VCaP (cell line): Measurements from ENCODE around the gene ANG.
A peak's percentile ranks its signal among the peaks of the same experiment; 100 is the strongest.

Experiments
- H3K27ac ChIP-seq: fragments of 450-650 bp; 2 replicates; pipeline ENCODE4 v1.5.1; 2017
- CTCF ChIP-seq: fragments of 450-650 bp; conservative IDR thresholded peaks from 2 replicates; pipeline ENCODE4 v1.5.1; 2017; ENCODE audit warnings: mild to moderate bottlenecking, moderate library complexity

ANG gene

GRCh38 chr14:20683891-20684661, 4.5 kb upstream of the ANG start, which contains the start of gene RNASE4:
RNASE4 (plus strand) TSS chr14:20684560; CDS start chr14:20699372, 14,812 bp downstream.
- TF ChIP-seq CTCF: no peak
- peak within 1 kb of the TSS; percentile 96 for H3K27ac ChIP-seq

- H3K27ac ChIP-seq: peak overlapping the region; percentile 96
- TF ChIP-seq CTCF: no peak
Observed at GRCh38 chr14:20684662-20685456, 3.7 kb upstream of the ANG start.

GRCh38 chr14:20686386-20687143, 2.0 kb upstream of the ANG start:
- TF ChIP-seq CTCF: no peak
- peak overlapping the region; percentile 96 for H3K27ac ChIP-seq

GRCh38 chr14:20687362-20688166, 1.0 kb upstream of the ANG start:
- H3K27ac ChIP-seq: peak overlapping the region; percentile 96
- no peak for TF ChIP-seq CTCF

- peak; percentile 91 for TF ChIP-seq CTCF
- peak overlapping the region; percentile 49 for H3K27ac ChIP-seq
Observed at GRCh38 chr14:20690848-20691640, 2.5 kb downstream of the ANG start.

- no peak for TF ChIP-seq CTCF
- no peak overlapping the region for H3K27ac ChIP-seq
Observed at GRCh38 chr14:20692116-20692751, 3.7 kb downstream of the ANG start.
